ENCODE results near the gene NRXN3. TPM values are rescaled to one million over a fixed set of nuclear protein-coding genes. Genes with fewer than 3 reads are reported as not detected.

Gene NRXN3
- total and polyA plus RNA-seq, 2 of the 13 experiments (the other 11 are each of a cell fraction or from before 2014, with no cell fraction given) = 0.03 TPM; not detected in 1

- TF ChIP-seq, protein P1, sequence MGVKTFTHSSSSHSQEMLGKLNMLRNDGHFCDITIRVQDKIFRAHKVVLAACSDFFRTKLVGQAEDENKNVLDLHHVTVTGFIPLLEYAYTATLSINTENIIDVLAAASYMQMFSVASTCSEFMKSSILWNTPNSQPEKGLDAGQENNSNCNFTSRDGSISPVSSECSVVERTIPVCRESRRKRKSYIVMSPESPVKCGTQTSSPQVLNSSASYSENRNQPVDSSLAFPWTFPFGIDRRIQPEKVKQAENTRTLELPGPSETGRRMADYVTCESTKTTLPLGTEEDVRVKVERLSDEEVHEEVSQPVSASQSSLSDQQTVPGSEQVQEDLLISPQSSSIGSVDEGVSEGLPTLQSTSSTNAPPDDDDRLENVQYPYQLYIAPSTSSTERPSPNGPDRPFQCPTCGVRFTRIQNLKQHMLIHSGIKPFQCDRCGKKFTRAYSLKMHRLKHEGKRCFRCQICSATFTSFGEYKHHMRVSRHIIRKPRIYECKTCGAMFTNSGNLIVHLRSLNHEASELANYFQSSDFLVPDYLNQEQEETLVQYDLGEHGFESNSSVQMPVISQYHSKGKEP (CRISPR knock-in tag; IDR thresholded peaks at IDR 0.05) = no peak
- no peak for TF ChIP-seq ZBTB39 (CRISPR knock-in tag; IDR thresholded peaks at IDR 0.05)
- TF ChIP-seq ZNF18 (CRISPR knock-in tag; IDR thresholded peaks at IDR 0.05; ENCODE audit: insufficient replicate concordance) = no peak
- TF ChIP-seq HMGXB3 (CRISPR knock-in tag; IDR thresholded peaks at IDR 0.05; ENCODE audit: borderline replicate concordance) = no peak
- TF ChIP-seq MTF1 (CRISPR knock-in tag; IDR thresholded peaks at IDR 0.05) = no peak
- no peak for TF ChIP-seq ZNF674 (CRISPR knock-in tag; IDR thresholded peaks at IDR 0.05; ENCODE audit: low read depth)
- no peak for TF ChIP-seq EEA1 (CRISPR knock-in tag; IDR thresholded peaks at IDR 0.05; ENCODE audit: borderline replicate concordance)
- TF ChIP-seq ZNF329 (CRISPR knock-in tag; IDR thresholded peaks at IDR 0.05; ENCODE audit: low read depth) = no peak
- TF ChIP-seq NCOR1 (IDR thresholded peaks at IDR 0.05; ENCODE audit: borderline replicate concordance, low read length) = no peak
Measured at GRCh38 chr14:79136071-79137044, 966.2 kb downstream of the NRXN3 start (continued).

Data from HepG2 (cell line).